ENCODE data around the gene NXPE2. TPM values are rescaled to one million over a fixed set of nuclear protein-coding genes. Genes with fewer than 3 reads are reported as not detected.

Gene NXPE2
- total RNA-seq, 4 donors from 2014 or later: 0.41 TPM; not detected in 3

- Histone ChIP-seq H3K36me3 (no peaks in the 10 kb centered on the region), H3K4me1 (no peaks in the 10 kb centered on the region), H3K4me3 (no peak overlapping the region), H3K27ac (no peak overlapping the region), H3K27me3 (no peaks in the 10 kb centered on the region), H3K9me3 (no peaks in the 10 kb centered on the region)
- DNase-seq: no peak
- TF ChIP-seq CTCF (IDR thresholded peaks at IDR 0.05): no peak
- no peak for TF ChIP-seq POLR2A (IDR thresholded peaks at IDR 0.05)
- intact Hi-C loops (cut with DNase I; ENCODE audit: low total_unique reads): no loop called here
Observed at GRCh38 chr11:114664641-114665040, 13.7 kb upstream of the NXPE2 start.

DNA sequence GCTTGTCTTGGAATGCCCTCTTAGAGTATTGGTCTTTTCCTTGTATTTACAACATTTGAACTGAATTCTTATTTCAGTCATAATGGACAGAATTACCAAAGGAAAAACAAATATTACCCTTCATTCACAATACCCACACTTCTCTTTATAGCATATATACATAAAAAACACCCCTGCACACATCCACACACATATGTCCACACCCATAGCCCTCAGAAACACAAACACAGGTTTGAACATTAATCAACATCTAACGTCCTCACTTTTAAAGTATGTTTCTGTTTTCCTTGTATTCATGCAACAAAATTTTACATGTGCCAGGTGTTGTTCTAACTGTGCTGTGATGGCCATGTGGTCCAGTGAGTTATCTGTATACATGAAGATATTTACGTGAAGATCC is 11.6 kb upstream of the NXPE2 start:
- Histone ChIP-seq H3K4me1 (no peaks in the 10 kb centered on the region), H3K9me3 (no peaks in the 10 kb centered on the region), H3K27ac (no peak overlapping the region), H3K27me3 (no peaks in the 10 kb centered on the region), H3K4me3 (no peak overlapping the region), H3K36me3 (no peaks in the 10 kb centered on the region)
- intact Hi-C loops (cut with DNase I; ENCODE audit: low total_unique reads): no loop called here
- no peak for DNase-seq
- TF ChIP-seq POLR2A (IDR thresholded peaks at IDR 0.05) (no peak), CTCF (IDR thresholded peaks at IDR 0.05) (no peak)

GRCh38 chr11:114668109-114668508 is 10.2 kb upstream of the NXPE2 start:
- DNase-seq: no peak
- no peak for TF ChIP-seq CTCF (IDR thresholded peaks at IDR 0.05)
- TF ChIP-seq POLR2A (IDR thresholded peaks at IDR 0.05): no peak
- intact Hi-C loops (cut with DNase I; ENCODE audit: low total_unique reads): no loop called here

DNA sequence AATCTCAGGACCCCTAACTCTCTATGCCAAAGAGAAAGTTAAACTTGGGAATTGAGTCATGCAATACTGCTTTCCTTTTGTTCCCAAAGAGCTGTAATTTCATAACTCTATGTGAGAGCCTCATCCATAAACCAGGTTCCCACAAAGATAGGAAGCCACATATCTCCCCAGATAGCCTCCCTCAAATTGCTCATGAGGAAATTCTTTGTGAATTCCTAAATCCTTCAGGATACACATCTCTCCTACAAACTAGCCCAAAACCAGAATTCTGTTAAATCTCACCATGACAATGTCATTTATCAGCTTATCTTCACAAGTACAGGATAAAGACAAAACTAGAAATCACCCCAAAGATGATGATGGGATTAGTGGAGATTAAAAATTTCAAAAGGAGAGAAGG is 4.7 kb upstream of the NXPE2 start:
- Histone ChIP-seq H3K4me3 (no peak overlapping the region), H3K36me3 (no peaks in the 10 kb centered on the region), H3K4me1 (no peaks in the 10 kb centered on the region), H3K27me3 (no peaks in the 10 kb centered on the region), H3K9me3 (no peaks in the 10 kb centered on the region), H3K27ac (no peak overlapping the region)
- intact Hi-C loops (cut with DNase I; ENCODE audit: low total_unique reads): no loop called here
- TF ChIP-seq POLR2A (IDR thresholded peaks at IDR 0.05) (no peak), CTCF (IDR thresholded peaks at IDR 0.05) (no peak)
- DNase-seq: no peak

More at GRCh38 chr11:114668109-114668508, 10.2 kb upstream of the NXPE2 start:
- Histone ChIP-seq H3K4me1 (no peaks in the 10 kb centered on the region), H3K27ac (no peak overlapping the region), H3K36me3 (no peaks in the 10 kb centered on the region), H3K27me3 (no peaks in the 10 kb centered on the region), H3K9me3 (no peaks in the 10 kb centered on the region), H3K4me3 (no peak overlapping the region)

- H3K27ac ChIP-seq: no peak overlapping the region
- DNase-seq: no peak
- H3K4me1 ChIP-seq: no peaks in the 10 kb centered on the region
- H3K4me3 ChIP-seq: no peak overlapping the region
- no peaks in the 10 kb centered on the region for H3K36me3 ChIP-seq
- intact Hi-C loops (cut with DNase I; ENCODE audit: low total_unique reads): no loop called here
- no peaks in the 10 kb centered on the region for H3K27me3 ChIP-seq
- TF ChIP-seq CTCF (IDR thresholded peaks at IDR 0.05) (no peak), POLR2A (IDR thresholded peaks at IDR 0.05) (no peak)
- no peaks in the 10 kb centered on the region for H3K9me3 ChIP-seq
Observed at GRCh38 chr11:114679505-114679904, 1.2 kb downstream of the NXPE2 start.

Data from uterus (tissue), 4 donors.